Mucosa of rectum (tissue), 2 donors: ENCODE measurements around the gene RUNX2.

Experiments
- H3K27ac ChIP-seq, 2 donors: one replicate each; pipeline ENCODE4 v1.7.0; 2013; ENCODE audit warnings: inconsistent platforms in 2 of 2, low read depth in 2 of 2, low read length in 2 of 2
- H3K27me3 ChIP-seq, 2 donors: one replicate each; pipeline ENCODE4 v1.7.0; 2013; ENCODE audit warnings: low read length in 2 of 2; ENCODE audit not compliant: control insufficient read depth in 2 of 2, insufficient read depth in 2 of 2
- H3K36me3 ChIP-seq, 2 donors: one replicate each; pipeline ENCODE4 v1.7.0; 2013; ENCODE audit warnings: low read length in 2 of 2; ENCODE audit not compliant: control insufficient read depth in 2 of 2, insufficient read depth in 2 of 2
- H3K4me1 ChIP-seq, 2 donors: one replicate each; pipeline ENCODE4 v1.7.0; 2013; ENCODE audit warnings: low read length in 2 of 2, mild to moderate bottlenecking in 1 of 2; ENCODE audit not compliant: control insufficient read depth in 2 of 2, insufficient read depth in 2 of 2
- H3K4me3 ChIP-seq, 2 donors: one replicate each; pipeline ENCODE4 v1.7.0; 2013; ENCODE audit warnings: low read length in 2 of 2
- H3K9ac ChIP-seq, 2 donors: one replicate each; pipeline ENCODE4 v1.7.0; 2013; ENCODE audit warnings: low read length in 2 of 2, low read depth in 1 of 2, mild to moderate bottlenecking in 1 of 2
- H3K9me3 ChIP-seq, 2 donors: one replicate each; pipeline ENCODE4 v1.7.0; 2013; ENCODE audit warnings: low read length in 2 of 2; ENCODE audit not compliant: control insufficient read depth in 2 of 2
- donor health status: healthy.
- donor health status: Normal muscosa, but diverticular disease.

Gene RUNX2

GRCh38 chr6:45398075-45398813, 70.1 kb downstream of the RUNX2 start:
- H3K9me3 ChIP-seq = no peaks in the 10 kb centered on the region
- no peak overlapping the region for H3K27ac ChIP-seq
- peaks cover 0 to 3% of the 10 kb centered on the region in 2 donors for H3K27me3 ChIP-seq
- H3K4me1 ChIP-seq = no peaks in the 10 kb centered on the region
- no peaks in the 10 kb centered on the region for H3K36me3 ChIP-seq
- H3K4me3 ChIP-seq = no peak overlapping the region
- H3K9ac ChIP-seq = no peak overlapping the region

GRCh38 chr6:45400021-45400420, 71.9 kb downstream of the RUNX2 start:
- no peak overlapping the region for H3K4me3 ChIP-seq
- H3K36me3 ChIP-seq = no peaks in the 10 kb centered on the region
- H3K27me3 ChIP-seq = peaks cover 0 to 3% of the 10 kb centered on the region in 2 donors
- no peak overlapping the region for H3K27ac ChIP-seq
- no peaks in the 10 kb centered on the region for H3K4me1 ChIP-seq
- H3K9me3 ChIP-seq = no peaks in the 10 kb centered on the region
- no peak overlapping the region for H3K9ac ChIP-seq

- H3K4me3 ChIP-seq = no peak overlapping the region
- no peak overlapping the region for H3K27ac ChIP-seq
- no peaks in the 10 kb centered on the region for H3K9me3 ChIP-seq
- no peaks in the 10 kb centered on the region for H3K4me1 ChIP-seq
- no peak overlapping the region for H3K9ac ChIP-seq
- H3K36me3 ChIP-seq = no peaks in the 10 kb centered on the region
- H3K27me3 ChIP-seq = peaks cover 6% of the 10 kb centered on the region in 2 donors
Observed at GRCh38 chr6:45411959-45412358, 83.8 kb downstream of the RUNX2 start.

DNA sequence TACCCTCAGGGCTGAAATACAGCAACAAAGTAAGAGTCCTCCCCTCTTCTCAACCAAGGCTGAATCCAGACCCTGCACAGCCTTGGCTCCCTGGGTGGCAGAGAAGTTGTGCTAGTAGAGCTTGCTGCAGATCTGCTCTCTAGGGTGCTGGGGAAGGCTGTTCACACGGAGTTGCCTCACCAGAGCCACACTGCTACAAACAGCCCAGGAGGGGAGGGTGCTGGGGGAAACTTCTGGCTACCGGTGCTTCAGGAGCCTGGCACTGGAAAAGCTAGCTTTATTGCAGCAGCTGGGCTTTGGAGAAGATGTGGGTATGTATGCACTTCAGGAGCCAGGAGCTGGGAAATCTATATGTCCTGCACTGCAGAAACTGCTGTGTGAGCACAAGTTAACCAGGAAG, 87.2 kb downstream of the RUNX2 start:
- Histone ChIP-seq H3K27ac (peak overlapping the region in 1 of 2 donors; percentile 38), H3K4me1 (peaks cover 0 to 5% of the 10 kb centered on the region in 2 donors), H3K9me3 (no peaks in the 10 kb centered on the region), H3K36me3 (no peaks in the 10 kb centered on the region), H3K4me3 (no peak overlapping the region), H3K27me3 (peaks cover 16 to 28% of the 10 kb centered on the region in 2 donors), H3K9ac (no peak overlapping the region)

DNA sequence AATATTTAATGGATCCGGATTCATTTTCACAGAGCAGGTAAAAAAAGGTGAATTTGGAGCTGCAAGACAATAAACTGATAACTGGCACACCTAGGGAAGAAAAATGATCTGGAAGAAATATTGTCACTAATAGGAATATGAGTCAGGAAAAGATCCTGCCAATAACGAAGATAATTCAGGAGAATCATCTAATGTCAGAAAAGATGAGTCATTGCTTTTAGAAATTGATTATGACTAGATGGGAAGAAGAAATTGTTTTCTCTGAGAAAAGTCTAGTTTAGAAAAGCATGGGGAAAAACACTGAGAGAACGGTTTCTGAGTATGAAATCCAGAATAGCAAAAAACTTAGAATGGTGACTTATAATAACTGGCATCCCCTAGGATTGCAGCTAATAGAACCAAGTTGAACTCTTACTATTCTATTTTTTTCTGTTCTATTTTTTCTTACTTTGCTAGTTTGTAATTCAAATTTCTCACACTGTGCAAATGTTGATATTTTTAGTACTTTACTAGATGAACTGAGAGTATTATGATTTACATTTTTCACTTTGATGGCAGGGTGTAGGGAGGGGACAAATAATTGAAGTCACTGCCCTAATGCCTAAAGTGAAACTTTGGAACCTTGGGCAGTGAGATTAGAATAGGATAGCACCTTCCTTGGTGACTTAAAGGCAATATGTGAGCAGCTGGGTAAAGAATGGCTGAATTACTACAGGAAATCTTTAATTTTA, 87.8 kb downstream of the RUNX2 start:
- H3K27me3 ChIP-seq = peaks cover 23 to 34% of the 10 kb centered on the region in 2 donors
- H3K9me3 ChIP-seq = no peaks in the 10 kb centered on the region
- no peak overlapping the region for H3K4me3 ChIP-seq
- H3K36me3 ChIP-seq = no peaks in the 10 kb centered on the region
- no peak overlapping the region for H3K9ac ChIP-seq
- H3K4me1 ChIP-seq = peaks cover 0 to 5% of the 10 kb centered on the region in 2 donors
- H3K27ac ChIP-seq = peak overlapping the region in 1 of 2 donors; percentile 38

DNA sequence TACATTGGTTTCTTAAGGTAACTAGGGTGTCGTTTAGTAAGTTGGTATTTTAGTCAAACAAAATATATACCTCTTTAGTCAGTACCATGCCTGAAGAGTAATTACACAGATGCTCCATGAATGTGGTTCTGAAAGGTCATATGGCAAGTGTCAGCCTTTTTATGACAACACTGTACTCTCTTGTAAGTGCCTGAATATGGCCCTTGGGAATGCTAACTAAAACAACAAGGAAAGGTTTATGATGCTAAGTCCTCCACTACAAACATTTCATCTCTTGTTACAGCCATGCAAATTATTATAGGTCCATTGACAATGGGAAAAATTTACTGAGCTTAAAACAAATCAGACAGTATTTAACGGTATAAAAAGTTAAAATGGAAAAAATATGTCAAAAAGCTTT, 88.6 kb downstream of the RUNX2 start:
- Histone ChIP-seq H3K27me3 (peaks cover 24 to 41% of the 10 kb centered on the region in 2 donors), H3K27ac (no peak overlapping the region), H3K9me3 (no peaks in the 10 kb centered on the region), H3K4me1 (peaks cover 5 to 8% of the 10 kb centered on the region in 2 donors), H3K4me3 (no peak overlapping the region), H3K36me3 (no peaks in the 10 kb centered on the region), H3K9ac (no peak overlapping the region)

- no peak overlapping the region for H3K4me3 ChIP-seq
- H3K9me3 ChIP-seq = no peaks in the 10 kb centered on the region
- H3K36me3 ChIP-seq = no peaks in the 10 kb centered on the region
- no peak overlapping the region for H3K9ac ChIP-seq
- H3K27ac ChIP-seq = no peak overlapping the region
- H3K27me3 ChIP-seq = peaks cover 24 to 45% of the 10 kb centered on the region in 2 donors
- peaks cover 8 to 11% of the 10 kb centered on the region in 2 donors for H3K4me1 ChIP-seq
Observed at GRCh38 chr6:45417436-45417835, 89.3 kb downstream of the RUNX2 start.

DNA sequence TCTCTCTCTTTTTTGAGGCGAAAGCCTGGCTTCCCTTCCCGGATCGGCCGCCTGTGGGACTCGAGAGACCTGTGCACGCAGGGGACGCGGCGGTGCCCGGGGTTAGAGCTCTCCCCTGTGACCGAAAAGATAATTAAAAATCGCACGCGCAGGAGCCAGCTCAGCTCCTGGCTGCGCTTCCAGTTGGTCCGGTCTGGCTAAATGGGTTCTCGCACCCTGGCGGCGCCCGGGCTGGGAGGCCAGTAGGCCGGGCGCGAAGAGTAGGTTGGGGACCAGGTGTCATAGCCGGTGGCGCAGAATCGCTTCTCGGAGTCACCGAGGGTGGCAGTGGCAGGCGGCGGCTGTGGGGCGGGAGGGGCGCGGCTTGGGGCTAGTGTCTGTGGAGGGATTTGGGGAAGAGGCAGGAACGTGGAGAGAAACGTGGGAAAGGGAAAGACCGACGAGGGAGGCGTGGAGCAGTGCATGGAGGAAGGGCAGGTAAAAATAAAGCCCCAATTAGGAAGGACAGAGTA, 91.5 kb downstream of the RUNX2 start:
- Histone ChIP-seq H3K4me1 (peaks cover 8 to 21% of the 10 kb centered on the region in 2 donors), H3K9me3 (no peaks in the 10 kb centered on the region), H3K27ac (peak overlapping the region; percentile 25 to 65), H3K27me3 (peaks cover 27 to 49% of the 10 kb centered on the region in 2 donors), H3K4me3 (peak overlapping the region; percentile 50 to 73), H3K36me3 (no peaks in the 10 kb centered on the region), H3K9ac (peak overlapping the region; percentile 17 to 56)

- H3K4me1 ChIP-seq = peaks cover 8 to 21% of the 10 kb centered on the region in 2 donors
- peak overlapping the region; percentile 10 to 56 for H3K9ac ChIP-seq
- no peaks in the 10 kb centered on the region for H3K36me3 ChIP-seq
- H3K9me3 ChIP-seq = no peaks in the 10 kb centered on the region
- peaks cover 25 to 47% of the 10 kb centered on the region in 2 donors for H3K27me3 ChIP-seq
- peak overlapping the region; percentile 65 to 75 for H3K27ac ChIP-seq
- H3K4me3 ChIP-seq = peak overlapping the region; percentile 50 to 73
Observed at GRCh38 chr6:45420083-45420908, 92.2 kb downstream of the RUNX2 start.
